Measurements from ENCODE around the gene WDR1.

WDR1 gene

DNA sequence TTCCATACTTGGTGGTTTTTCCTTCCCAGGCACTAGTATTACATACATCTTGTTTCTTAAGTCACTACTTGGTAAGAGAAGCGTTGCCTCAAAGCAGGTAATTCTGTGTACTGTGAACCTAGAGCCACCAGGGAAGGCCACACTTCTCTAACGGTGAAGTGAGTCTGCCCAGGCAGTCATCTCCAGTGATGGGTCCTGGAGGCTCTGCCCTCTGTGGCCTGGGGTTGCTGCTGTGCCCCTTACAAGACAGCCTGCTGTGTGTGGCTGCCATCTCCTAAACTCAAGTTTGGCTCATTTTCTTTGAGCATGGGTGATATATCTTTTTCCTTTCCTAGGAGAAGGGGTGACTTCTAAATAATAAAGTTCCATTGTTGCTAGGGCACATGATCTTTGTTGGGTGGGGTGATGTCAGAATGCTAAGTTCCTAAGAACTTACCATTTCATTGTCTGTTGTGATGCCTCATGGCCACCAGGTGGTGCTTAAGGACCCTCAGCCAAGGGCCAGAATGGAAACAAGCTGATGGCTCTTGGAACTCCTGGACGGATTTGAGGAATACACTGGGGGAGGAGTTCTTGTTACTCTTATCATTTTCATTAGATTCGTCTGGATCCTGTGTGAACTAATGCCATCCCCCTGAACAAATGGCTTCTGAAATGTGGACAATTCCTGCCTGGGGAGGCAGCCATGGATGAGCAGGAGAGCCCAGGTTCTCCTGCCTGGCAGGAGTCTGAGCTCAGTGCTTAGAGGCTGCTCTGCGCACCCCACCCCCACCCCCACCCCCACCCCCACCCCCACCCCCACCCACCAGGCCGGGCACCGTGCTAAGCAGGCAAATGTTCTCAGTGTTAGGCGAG lies 41.1 kb upstream of the WDR1 start:
- peak in 2 of 3 donors; percentile 2 to 6 for DNase-seq
- H3K9me3 ChIP-seq (ENCODE audit: control insufficient read depth, low read length): no peaks in the 10 kb centered on the region
- H3K27me3 ChIP-seq (replicated peaks; ENCODE audit: control insufficient read depth, insufficient read depth, low read length, poor library complexity, severe bottlenecking): no peaks in the 10 kb centered on the region
- H3K4me1 ChIP-seq (ENCODE audit: control insufficient read depth, insufficient read depth, low read length, poor library complexity, severe bottlenecking): peaks cover 15% of the 10 kb centered on the region
- H3K4me3 ChIP-seq (ENCODE audit: insufficient read depth, low read depth, low read length, poor library complexity, severe bottlenecking): no peak overlapping the region
- H3K36me3 ChIP-seq (ENCODE audit: control insufficient read depth, insufficient read depth, low read length): no peaks in the 10 kb centered on the region
- no peak overlapping the region for H3K27ac ChIP-seq (ENCODE audit: insufficient read depth, low read length, poor library complexity, severe bottlenecking)

GRCh38 chr4:10154241-10154640 lies 37.6 kb upstream of the WDR1 start:
- H3K4me3 ChIP-seq (ENCODE audit: insufficient read depth, low read depth, low read length, poor library complexity, severe bottlenecking): no peak overlapping the region
- H3K36me3 ChIP-seq (ENCODE audit: control insufficient read depth, insufficient read depth, low read length): no peaks in the 10 kb centered on the region
- H3K9me3 ChIP-seq (ENCODE audit: control insufficient read depth, low read length): no peaks in the 10 kb centered on the region
- H3K4me1 ChIP-seq (ENCODE audit: control insufficient read depth, insufficient read depth, low read length, poor library complexity, severe bottlenecking): no peaks in the 10 kb centered on the region
- DNase-seq: no peak
- H3K27ac ChIP-seq (ENCODE audit: insufficient read depth, low read length, poor library complexity, severe bottlenecking): no peak overlapping the region
- no peaks in the 10 kb centered on the region for H3K27me3 ChIP-seq (replicated peaks; ENCODE audit: control insufficient read depth, insufficient read depth, low read length, poor library complexity, severe bottlenecking)

DNA sequence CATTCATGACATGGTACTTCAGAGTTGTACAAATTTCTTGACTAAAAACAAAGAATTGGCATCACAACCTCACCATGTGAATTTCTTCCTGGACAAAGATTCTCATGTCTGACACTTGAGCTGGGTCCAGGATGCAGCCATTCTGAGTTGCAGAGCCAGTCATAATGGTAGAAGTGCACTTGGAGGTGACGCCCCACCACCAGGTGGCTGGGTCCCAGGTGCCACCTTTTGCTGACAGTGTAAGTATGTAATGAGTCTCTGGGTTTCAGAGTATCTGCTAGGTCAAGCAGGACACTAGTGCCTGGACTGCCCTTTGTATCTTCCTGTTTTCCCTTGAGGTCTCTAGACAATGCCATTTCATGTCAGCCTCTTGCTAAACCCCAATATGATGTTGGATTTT lies 36.6 kb upstream of the WDR1 start:
- Histone ChIP-seq H3K4me1 (ENCODE audit: control insufficient read depth, insufficient read depth, low read length, poor library complexity, severe bottlenecking) (no peaks in the 10 kb centered on the region), H3K27me3 (replicated peaks; ENCODE audit: control insufficient read depth, insufficient read depth, low read length, poor library complexity, severe bottlenecking) (no peaks in the 10 kb centered on the region), H3K36me3 (ENCODE audit: control insufficient read depth, insufficient read depth, low read length) (no peaks in the 10 kb centered on the region), H3K4me3 (ENCODE audit: insufficient read depth, low read depth, low read length, poor library complexity, severe bottlenecking) (no peak overlapping the region), H3K9me3 (ENCODE audit: control insufficient read depth, low read length) (no peaks in the 10 kb centered on the region), H3K27ac (ENCODE audit: insufficient read depth, low read length, poor library complexity, severe bottlenecking) (no peak overlapping the region)
- DNase-seq: no peak

DNA sequence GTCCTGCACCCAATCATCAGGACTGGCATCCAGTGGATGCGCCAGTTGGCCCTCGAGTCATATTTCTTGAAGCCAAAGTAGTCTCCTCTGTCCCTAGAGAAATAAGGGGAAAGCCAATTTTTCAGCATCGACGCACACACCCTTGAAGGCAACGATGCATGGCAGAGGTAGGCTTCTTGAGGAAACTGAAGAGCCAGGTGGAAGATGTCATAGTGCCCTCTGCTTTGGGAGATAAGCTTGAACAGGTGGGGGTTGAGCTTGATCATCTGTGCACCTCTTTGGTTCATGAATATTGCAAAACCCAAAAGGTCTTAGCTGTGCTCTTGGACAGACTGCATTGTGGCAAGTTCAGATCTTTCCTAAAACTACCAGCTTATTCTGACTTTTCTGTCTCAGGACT lies 34.6 kb upstream of the WDR1 start:
- Histone ChIP-seq H3K27ac (ENCODE audit: insufficient read depth, low read length, poor library complexity, severe bottlenecking) (no peak overlapping the region), H3K27me3 (replicated peaks; ENCODE audit: control insufficient read depth, insufficient read depth, low read length, poor library complexity, severe bottlenecking) (no peaks in the 10 kb centered on the region), H3K9me3 (ENCODE audit: control insufficient read depth, low read length) (no peaks in the 10 kb centered on the region), H3K4me3 (ENCODE audit: insufficient read depth, low read depth, low read length, poor library complexity, severe bottlenecking) (no peak overlapping the region), H3K36me3 (ENCODE audit: control insufficient read depth, insufficient read depth, low read length) (no peaks in the 10 kb centered on the region), H3K4me1 (ENCODE audit: control insufficient read depth, insufficient read depth, low read length, poor library complexity, severe bottlenecking) (no peaks in the 10 kb centered on the region)
- DNase-seq: no peak

- Histone ChIP-seq H3K4me1 (ENCODE audit: control insufficient read depth, insufficient read depth, low read length, poor library complexity, severe bottlenecking) (no peaks in the 10 kb centered on the region), H3K27ac (ENCODE audit: insufficient read depth, low read length, poor library complexity, severe bottlenecking) (no peak overlapping the region), H3K4me3 (ENCODE audit: insufficient read depth, low read depth, low read length, poor library complexity, severe bottlenecking) (no peak overlapping the region), H3K9me3 (ENCODE audit: control insufficient read depth, low read length) (no peaks in the 10 kb centered on the region), H3K27me3 (replicated peaks; ENCODE audit: control insufficient read depth, insufficient read depth, low read length, poor library complexity, severe bottlenecking) (no peaks in the 10 kb centered on the region), H3K36me3 (ENCODE audit: control insufficient read depth, insufficient read depth, low read length) (no peaks in the 10 kb centered on the region)
- no peak for DNase-seq
These were observed 28.4 kb upstream of the WDR1 start for GRCh38 chr4:10144966-10145365.

DNA sequence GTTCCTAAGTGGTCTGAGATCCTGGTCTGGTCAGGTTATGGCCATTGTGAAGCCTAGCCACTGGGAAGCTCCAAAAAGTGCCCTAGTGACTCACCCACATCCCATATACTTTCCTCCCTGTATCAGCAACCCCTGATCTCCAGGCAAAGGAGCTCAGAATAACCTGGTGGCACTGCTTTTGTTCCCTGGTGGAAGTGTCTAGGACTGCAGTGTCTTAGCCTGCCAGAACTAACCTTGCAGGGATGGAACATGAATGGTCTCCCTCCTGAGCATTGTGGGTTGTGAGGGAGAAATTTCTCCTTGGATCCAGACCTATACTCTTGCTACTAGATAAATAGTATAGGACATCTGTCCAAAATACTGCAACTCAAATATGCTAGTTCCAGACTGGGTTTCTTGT lies 27.9 kb upstream of the WDR1 start:
- H3K4me3 ChIP-seq (ENCODE audit: insufficient read depth, low read depth, low read length, poor library complexity, severe bottlenecking): no peak overlapping the region

DNA sequence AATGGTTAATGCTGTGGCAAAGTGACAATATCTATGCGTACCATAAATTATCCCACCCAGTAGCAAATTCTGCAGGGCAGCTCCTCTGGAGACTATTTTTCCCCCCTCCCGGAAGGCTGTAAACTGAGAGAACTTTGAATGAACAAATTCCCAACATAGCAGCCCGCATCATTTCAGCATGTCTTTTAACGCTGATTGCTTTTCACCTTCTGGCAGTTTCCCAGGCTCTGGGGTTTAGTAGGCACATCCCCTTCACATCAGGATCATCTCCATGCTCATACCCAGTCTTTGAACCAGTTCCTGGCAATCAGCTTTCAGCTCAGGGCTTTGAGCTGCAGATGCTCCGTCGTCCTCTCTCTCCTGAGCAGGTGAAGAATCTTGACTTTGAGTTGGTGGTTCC lies 26.6 kb upstream of the WDR1 start:
- Histone ChIP-seq H3K4me3 (ENCODE audit: insufficient read depth, low read depth, low read length, poor library complexity, severe bottlenecking) (no peak overlapping the region), H3K4me1 (ENCODE audit: control insufficient read depth, insufficient read depth, low read length, poor library complexity, severe bottlenecking) (no peaks in the 10 kb centered on the region), H3K27ac (ENCODE audit: insufficient read depth, low read length, poor library complexity, severe bottlenecking) (no peak overlapping the region), H3K27me3 (replicated peaks; ENCODE audit: control insufficient read depth, insufficient read depth, low read length, poor library complexity, severe bottlenecking) (no peaks in the 10 kb centered on the region), H3K9me3 (ENCODE audit: control insufficient read depth, low read length) (no peaks in the 10 kb centered on the region), H3K36me3 (ENCODE audit: control insufficient read depth, insufficient read depth, low read length) (no peaks in the 10 kb centered on the region)
- DNase-seq: no peak

More for the DNA sequence above, 27.9 kb upstream of the WDR1 start:
- Histone ChIP-seq H3K27me3 (replicated peaks; ENCODE audit: control insufficient read depth, insufficient read depth, low read length, poor library complexity, severe bottlenecking) (no peaks in the 10 kb centered on the region), H3K36me3 (ENCODE audit: control insufficient read depth, insufficient read depth, low read length) (no peaks in the 10 kb centered on the region), H3K27ac (ENCODE audit: insufficient read depth, low read length, poor library complexity, severe bottlenecking) (no peak overlapping the region), H3K9me3 (ENCODE audit: control insufficient read depth, low read length) (no peaks in the 10 kb centered on the region), H3K4me1 (ENCODE audit: control insufficient read depth, insufficient read depth, low read length, poor library complexity, severe bottlenecking) (no peaks in the 10 kb centered on the region)
- no peak for DNase-seq

DNA sequence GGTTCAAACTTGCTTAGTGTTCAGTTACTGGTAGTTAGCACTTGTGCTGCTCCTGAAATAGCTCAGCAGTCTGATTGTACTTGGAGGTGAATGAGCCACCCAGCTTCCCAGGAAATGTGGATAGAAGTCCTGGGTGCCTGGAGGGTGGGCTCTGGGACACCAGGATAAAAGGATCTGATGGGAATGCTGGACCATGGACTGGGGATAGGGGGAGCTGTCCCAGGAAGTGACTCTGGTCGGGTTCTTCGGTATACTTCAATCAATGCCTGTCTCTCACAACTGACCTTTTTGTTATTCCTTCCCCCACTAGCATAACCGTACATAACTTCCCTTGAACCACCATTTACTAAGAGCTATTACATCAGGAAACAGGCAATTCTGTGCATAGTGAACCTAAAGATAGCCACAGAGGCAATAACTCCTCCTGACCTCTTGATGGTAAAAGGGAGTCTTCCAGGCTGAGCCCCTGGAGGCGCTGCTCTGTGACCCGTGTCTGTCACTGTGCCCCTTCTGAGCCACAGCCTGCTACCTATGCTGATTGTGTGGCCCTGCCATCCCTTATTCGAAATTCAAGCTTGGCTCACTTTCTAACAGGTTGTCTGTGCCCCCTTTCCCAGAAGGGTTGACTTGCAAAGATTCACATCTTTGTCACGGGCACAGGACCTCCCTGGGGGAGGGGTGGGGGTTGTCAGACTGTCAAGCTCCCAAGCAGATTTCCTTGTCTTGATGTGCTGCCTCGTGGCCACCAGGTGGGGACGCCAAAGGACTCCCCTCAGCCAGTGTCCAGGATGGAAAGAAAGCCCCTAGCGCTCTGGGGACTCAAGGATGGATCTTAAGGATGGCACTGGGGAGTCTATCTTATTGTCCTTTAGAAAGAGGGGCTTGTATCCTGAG lies 24.5 kb upstream of the WDR1 start:
- Histone ChIP-seq H3K9me3 (ENCODE audit: control insufficient read depth, low read length) (no peaks in the 10 kb centered on the region), H3K4me3 (ENCODE audit: insufficient read depth, low read depth, low read length, poor library complexity, severe bottlenecking) (no peak overlapping the region), H3K36me3 (ENCODE audit: control insufficient read depth, insufficient read depth, low read length) (no peaks in the 10 kb centered on the region), H3K4me1 (ENCODE audit: control insufficient read depth, insufficient read depth, low read length, poor library complexity, severe bottlenecking) (no peaks in the 10 kb centered on the region), H3K27ac (ENCODE audit: insufficient read depth, low read length, poor library complexity, severe bottlenecking) (no peak overlapping the region), H3K27me3 (replicated peaks; ENCODE audit: control insufficient read depth, insufficient read depth, low read length, poor library complexity, severe bottlenecking) (no peaks in the 10 kb centered on the region)
- DNase-seq: no peak

DNA sequence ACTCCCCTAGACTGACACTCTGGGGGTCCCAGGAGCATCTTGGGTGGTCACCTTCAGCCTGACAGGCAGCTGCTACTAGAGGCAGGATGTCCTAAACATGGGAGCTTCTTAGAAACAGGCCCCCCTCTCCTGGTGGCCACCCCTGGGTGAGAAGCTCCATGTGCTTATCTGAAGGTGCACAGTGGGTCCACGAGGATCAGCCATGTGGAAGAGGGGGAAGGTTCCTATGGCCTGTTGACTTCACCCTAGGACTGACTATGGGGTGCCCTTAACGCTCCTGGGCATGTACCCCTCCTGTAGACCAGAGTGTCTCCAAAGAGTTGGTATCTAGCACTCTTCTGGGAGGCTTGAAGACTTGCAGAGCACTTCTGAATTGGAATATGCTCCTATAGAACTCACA lies 22.9 kb upstream of the WDR1 start:
- Histone ChIP-seq H3K36me3 (ENCODE audit: control insufficient read depth, insufficient read depth, low read length) (no peaks in the 10 kb centered on the region), H3K27me3 (replicated peaks; ENCODE audit: control insufficient read depth, insufficient read depth, low read length, poor library complexity, severe bottlenecking) (no peaks in the 10 kb centered on the region), H3K4me1 (ENCODE audit: control insufficient read depth, insufficient read depth, low read length, poor library complexity, severe bottlenecking) (no peaks in the 10 kb centered on the region), H3K27ac (ENCODE audit: insufficient read depth, low read length, poor library complexity, severe bottlenecking) (no peak overlapping the region), H3K4me3 (ENCODE audit: insufficient read depth, low read depth, low read length, poor library complexity, severe bottlenecking) (no peak overlapping the region), H3K9me3 (ENCODE audit: control insufficient read depth, low read length) (no peaks in the 10 kb centered on the region)
- no peak for DNase-seq

DNA sequence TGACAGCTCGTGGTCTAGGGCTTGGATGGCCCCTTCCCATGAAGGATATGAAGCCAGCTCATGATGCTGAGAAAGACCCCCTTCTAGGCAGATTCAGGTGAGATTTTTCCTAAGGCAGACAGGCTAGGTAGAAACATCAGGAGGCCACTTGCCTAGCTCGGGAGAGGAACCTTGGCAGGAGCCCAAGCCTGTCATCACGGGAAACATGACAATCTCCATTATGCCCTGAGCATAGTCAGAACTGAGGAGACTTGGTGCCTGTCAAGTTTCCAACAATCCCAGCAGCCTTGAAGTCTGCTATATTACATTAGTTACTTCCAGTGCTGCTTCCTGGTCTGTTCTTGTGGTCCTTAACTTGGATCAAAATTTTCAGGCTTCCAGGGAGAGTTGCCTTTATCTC lies 18.7 kb upstream of the WDR1 start:
- Histone ChIP-seq H3K9me3 (ENCODE audit: control insufficient read depth, low read length) (no peaks in the 10 kb centered on the region), H3K4me3 (ENCODE audit: insufficient read depth, low read depth, low read length, poor library complexity, severe bottlenecking) (no peak overlapping the region), H3K4me1 (ENCODE audit: control insufficient read depth, insufficient read depth, low read length, poor library complexity, severe bottlenecking) (no peaks in the 10 kb centered on the region), H3K27me3 (replicated peaks; ENCODE audit: control insufficient read depth, insufficient read depth, low read length, poor library complexity, severe bottlenecking) (no peaks in the 10 kb centered on the region), H3K27ac (ENCODE audit: insufficient read depth, low read length, poor library complexity, severe bottlenecking) (no peak overlapping the region), H3K36me3 (ENCODE audit: control insufficient read depth, insufficient read depth, low read length) (no peaks in the 10 kb centered on the region)
- no peak for DNase-seq
